WTC11 (cell line): ENCODE measurements around the gene MOSPD3. TPM values are rescaled to one million over a fixed set of nuclear protein-coding genes. Genes with fewer than 3 reads are reported as not detected.
A peak's percentile ranks its signal among the peaks of the same experiment; 100 is the strongest.

ENCODE experiments used
- ATAC-seq: fragments of 200-7000 bp; cut with Tn5 transposase; 2 replicates; pipeline ENCODE4 v1.10.0; 2021; ENCODE audit warnings: mild to moderate bottlenecking, moderate library complexity
- Bru-seq: library from RNA; stranded (reverse); fragments of 400-500 nt; gene quantifications from one replicate; lab custom pipeline; 2021; lab: Mats Ljungman, UMichigan
- CTCF ChIA-PET: fragments of 300-600 bp; sonication (Branson Sonifier 250); formaldehyde crosslinking; loops from one replicate; lab custom pipeline; 2021; ENCODE audit warnings: antibody characterized with exemption; lab: Charles Lee
- POLR2A ChIA-PET: fragments of 350-600 bp; sonication (Branson Sonifier 250); formaldehyde crosslinking; loops from one replicate; lab custom pipeline; 2021; ENCODE audit warnings: antibody characterized with exemption; lab: Charles Lee
- DNase-seq: peaks from one replicate; pipeline ENCODE4 v3.0.0; 2021; ENCODE audit warnings: low spot score
- H3K27ac Mint-ChIP-seq: 2 replicates; pipeline ENCODE4 v1.8.0; 2021; ENCODE audit warnings: mixed read lengths
- H3K27me3 Mint-ChIP-seq: 2 replicates; pipeline ENCODE4 v1.8.0; 2021; ENCODE audit warnings: low read depth, mild to moderate bottlenecking, moderate library complexity, mixed read lengths
- H3K36me3 Mint-ChIP-seq: 2 replicates; pipeline ENCODE4 v1.8.0; 2021; ENCODE audit warnings: mixed read lengths
- H3K4me1 Mint-ChIP-seq: 2 replicates; pipeline ENCODE4 v1.8.0; 2022; ENCODE audit warnings: mixed read lengths
- H3K4me3 Mint-ChIP-seq: 2 replicates; pipeline ENCODE4 v1.8.0; 2021; ENCODE audit warnings: mild to moderate bottlenecking, moderate library complexity, mixed read lengths
- H3K9me3 Mint-ChIP-seq: 2 replicates; pipeline ENCODE4 v1.8.0; 2021; ENCODE audit warnings: mixed read lengths
- ATF1 ChIP-seq: sonication (generic); formaldehyde crosslinking; IDR thresholded peaks from 2 replicates; pipeline ENCODE4 v1.8.1; 2023; ENCODE audit warnings: mild to moderate bottlenecking, moderate library complexity, missing genetic modification reagents
- CBFB ChIP-seq: sonication (generic); formaldehyde crosslinking; IDR thresholded peaks from 2 replicates; pipeline ENCODE4 v1.8.1; 2022; ENCODE audit warnings: mild to moderate bottlenecking, low read depth, missing genetic modification reagents
- ELF4 ChIP-seq: sonication (generic); formaldehyde crosslinking; IDR thresholded peaks from 2 replicates; pipeline ENCODE4 v1.8.1; 2022; ENCODE audit warnings: low read depth, mild to moderate bottlenecking, moderate library complexity, missing genetic modification reagents
- EMX1 ChIP-seq: fragments of 250-450 bp; sonication (Bioruptor Pico); IDR thresholded peaks from 2 replicates; pipeline ENCODE4 v1.8.0; 2021; ENCODE audit warnings: mild to moderate bottlenecking
- FOXK1 ChIP-seq: sonication (generic); formaldehyde crosslinking; IDR thresholded peaks from 2 replicates; pipeline ENCODE4 v1.8.0; 2022; ENCODE audit warnings: mild to moderate bottlenecking, moderate library complexity, missing genetic modification reagents
- GABPB1 ChIP-seq: sonication (generic); formaldehyde crosslinking; IDR thresholded peaks from 2 replicates; pipeline ENCODE4 v1.8.1; 2023; ENCODE audit warnings: mild to moderate bottlenecking, missing genetic modification reagents
- GRHL2 ChIP-seq: fragments of 250-450 bp; sonication (Bioruptor Pico); IDR thresholded peaks from 2 replicates; pipeline ENCODE4 v1.8.0; 2022; ENCODE audit warnings: mild to moderate bottlenecking, moderate library complexity; ENCODE audit not compliant: insufficient replicate concordance, severe bottlenecking
- NFATC4 ChIP-seq: fragments of 250-450 bp; sonication (Bioruptor Pico); IDR thresholded peaks from 2 replicates; pipeline ENCODE4 v1.9.0; 2021; ENCODE audit warnings: mild to moderate bottlenecking
- NFYB ChIP-seq: sonication (generic); formaldehyde crosslinking; conservative IDR thresholded peaks from 2 replicates; pipeline ENCODE4 v1.8.0; 2022; ENCODE audit warnings: low read depth, missing genetic modification reagents
- OVOL2 ChIP-seq: fragments of 250-450 bp; sonication (Bioruptor Pico); IDR thresholded peaks from 2 replicates; pipeline ENCODE4 v1.9.0; 2021; ENCODE audit warnings: mild to moderate bottlenecking, borderline replicate concordance
- SP1 ChIP-seq: sonication (generic); formaldehyde crosslinking; conservative IDR thresholded peaks from 2 replicates; pipeline ENCODE4 v1.8.1; 2022; ENCODE audit warnings: missing genetic modification reagents
- TEAD1 ChIP-seq: sonication (generic); formaldehyde crosslinking; IDR thresholded peaks from 2 replicates; pipeline ENCODE4 v1.8.0; 2022; ENCODE audit warnings: mild to moderate bottlenecking, missing genetic modification reagents
- ZNF317 ChIP-seq: sonication (generic); formaldehyde crosslinking; IDR thresholded peaks from 2 replicates; pipeline ENCODE4 v1.8.1; 2023; ENCODE audit warnings: low read depth, mild to moderate bottlenecking, moderate library complexity, missing genetic modification reagents, borderline replicate concordance
- ZNF396 ChIP-seq: fragments of 250-450 bp; sonication (Bioruptor Pico); IDR thresholded peaks from 2 replicates; pipeline ENCODE4 v1.8.0; 2021; ENCODE audit warnings: mild to moderate bottlenecking, moderate library complexity, borderline replicate concordance
- ZNF423 ChIP-seq: fragments of 250-450 bp; sonication (Bioruptor Pico); IDR thresholded peaks from 2 replicates; pipeline ENCODE4 v2.1.2; 2022; ENCODE audit warnings: mild to moderate bottlenecking, moderate library complexity
- long read RNA-seq, 3 experiments: library from RNA in 1 of 3; library from capped mRNA in 1 of 3; library from polyadenylated mRNA in 1 of 3; unstranded in 2 of 3; stranded (forward) in 1 of 3; transcript quantifications; one replicate each; pipeline ENCODE4 v2.0.0, GENCODE V29; 2021
- total RNA-seq: library from RNA; stranded (reverse); gene quantifications from 3 replicates; pipeline ENCODE4 v1.2.3, GENCODE V29; 2021
- TF ChIP-seq, protein P1 (sequence below): sonication (generic); formaldehyde crosslinking; IDR thresholded peaks from 2 replicates; pipeline ENCODE4 v1.8.0; 2023; ENCODE audit warnings: missing genetic modification reagents
- TF ChIP-seq, protein P2 (sequence below): sonication (generic); formaldehyde crosslinking; IDR thresholded peaks from 2 replicates; pipeline ENCODE4 v1.8.0; 2022; ENCODE audit warnings: mild to moderate bottlenecking, missing genetic modification reagents
- TF ChIP-seq, protein P3 (sequence below): sonication (generic); formaldehyde crosslinking; conservative IDR thresholded peaks from 2 replicates; pipeline ENCODE4 v1.8.1; 2022; ENCODE audit warnings: mild to moderate bottlenecking, missing genetic modification reagents
- TF ChIP-seq, protein P4 (sequence below): sonication (generic); formaldehyde crosslinking; IDR thresholded peaks from 2 replicates; pipeline ENCODE4 v1.8.1; 2022; ENCODE audit warnings: mild to moderate bottlenecking, moderate library complexity, missing genetic modification reagents

The MOSPD3 gene, protein sequence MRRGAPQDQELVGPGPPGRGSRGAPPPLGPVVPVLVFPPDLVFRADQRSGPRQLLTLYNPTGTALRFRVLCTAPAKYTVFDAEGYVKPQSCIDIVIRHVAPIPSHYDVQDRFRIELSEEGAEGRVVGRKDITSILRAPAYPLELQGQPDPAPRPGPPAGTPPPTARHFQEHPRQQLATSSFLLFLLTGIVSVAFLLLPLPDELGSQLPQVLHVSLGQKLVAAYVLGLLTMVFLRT
- total RNA-seq (21.9 to 22.4 TPM (median 22.0 TPM) in 3 replicates), Bru-seq, nascent RNA (percentile 55 among the genes with signal in this experiment)
- long read RNA-seq, experiment 1, transcript MOSPD3-203 (5 exons, 1,191 nt): major isoform, 43 of 79 reads
- long read RNA-seq, experiment 1, transcript MOSPD3-201 (6 exons, 1,053 nt): minor isoform, 19 of 79 reads
- long read RNA-seq, experiment 1, partial matches to known transcripts: 1 of 79 reads
- long read RNA-seq, experiment 1, other reads (novel, unspliced or antisense): 14 of 79 reads
- long read RNA-seq, experiment 2, transcript MOSPD3-201 (6 exons, 1,053 nt): minor isoform, 12 of 42 reads
- long read RNA-seq, experiment 2, transcript MOSPD3-203 (5 exons, 1,191 nt): major isoform, 23 of 42 reads
- long read RNA-seq, experiment 2, partial matches to known transcripts: 2 of 42 reads
- long read RNA-seq, experiment 2, other reads (novel, unspliced or antisense): 5 of 42 reads
- long read RNA-seq, experiment 3, transcript MOSPD3-203 (5 exons, 1,191 nt): major isoform, 13 of 30 reads
- long read RNA-seq, experiment 3, transcript MOSPD3-201 (6 exons, 1,053 nt): minor isoform, 11 of 30 reads
- long read RNA-seq, experiment 3, partial matches to known transcripts: 2 of 30 reads
- long read RNA-seq, experiment 3, other reads (novel, unspliced or antisense): 4 of 30 reads

DNA sequence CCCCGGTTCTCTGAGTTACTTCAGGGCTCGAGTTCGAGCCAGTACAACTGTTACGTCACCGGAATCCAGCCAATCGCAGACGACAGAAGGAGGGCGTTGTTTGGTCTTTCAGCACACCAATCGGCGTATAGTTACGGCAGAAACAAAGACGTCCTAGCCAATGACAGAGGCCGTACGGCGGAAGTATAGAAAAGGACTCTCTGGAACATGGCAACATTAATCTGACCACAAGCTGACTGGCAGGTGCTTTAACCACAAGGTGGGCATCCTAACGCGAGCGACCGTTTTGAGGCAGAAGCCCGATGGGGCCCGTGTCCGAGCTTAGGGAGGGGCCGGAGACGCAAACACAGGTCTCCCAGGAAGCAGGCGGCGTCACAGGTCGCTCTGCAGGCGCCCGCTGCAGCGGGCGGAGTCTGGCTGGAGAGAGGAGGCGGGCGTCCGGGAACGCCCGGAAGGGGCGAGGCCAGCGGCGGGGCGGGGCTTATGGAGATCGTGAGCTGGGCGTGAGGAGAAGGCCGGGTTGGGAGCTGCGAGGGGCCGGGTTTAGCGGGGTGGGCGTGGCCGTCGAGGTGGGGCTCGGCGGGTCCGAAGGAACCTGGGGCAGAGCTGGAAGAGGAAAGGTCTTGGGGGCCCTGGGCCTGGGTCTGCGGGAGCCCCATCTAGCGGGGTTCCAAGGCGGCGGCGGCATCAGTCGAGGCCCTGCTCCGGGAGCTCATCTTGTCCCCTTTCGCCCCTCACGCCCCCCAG is at the start of gene MOSPD3:
MOSPD3 (plus strand) TSS at position 558 of the 747 bp plus-strand sequence. CDS start 252 bp downstream, outside the sequence.
- Mint-ChIP-seq H3K27ac (peak within 1 kb of the TSS; percentile 100), H3K36me3 (peaks cover 10% of the 10 kb centered on the region), H3K4me1 (peaks cover 6% of the 10 kb centered on the region; the same call in 1 of the 2 replicates), H3K9me3 (no peaks in the 10 kb centered on the region), H3K27me3 (no peaks in the 10 kb centered on the region; the same call in 1 of the 2 replicates), H3K4me3 (peak within 1 kb of the TSS; percentile 94)
- CTCF ChIA-PET: interaction anchor here (0.6 to 3.8 kb wide), 44 partner anchors 9 to 240 kb away, joined by 3 to 37 read pairs (median 5); partner anchors contain the start of genes ACTL6B, AGFG2, FBXO24 and GIGYF1
- DNase-seq: peak; percentile 99
- no peak for TF ChIP-seq NFATC4 (CRISPR knock-in tag)
- TF ChIP-seq EMX1: no peak
- TF ChIP-seq ZNF317 (CRISPR knock-in tag): no peak
- TF ChIP-seq ZNF423 (CRISPR knock-in tag): no peak
- TF ChIP-seq SP1: 0 out of 2 replicates have a peak, but pooled peaks have one; percentile 31
- no peak for TF ChIP-seq GRHL2 (CRISPR knock-in tag)
- TF ChIP-seq FOXK1: peak; percentile 76
- TF ChIP-seq NFYB (CRISPR knock-in tag): peak; percentile 85
- TF ChIP-seq, protein P1, sequence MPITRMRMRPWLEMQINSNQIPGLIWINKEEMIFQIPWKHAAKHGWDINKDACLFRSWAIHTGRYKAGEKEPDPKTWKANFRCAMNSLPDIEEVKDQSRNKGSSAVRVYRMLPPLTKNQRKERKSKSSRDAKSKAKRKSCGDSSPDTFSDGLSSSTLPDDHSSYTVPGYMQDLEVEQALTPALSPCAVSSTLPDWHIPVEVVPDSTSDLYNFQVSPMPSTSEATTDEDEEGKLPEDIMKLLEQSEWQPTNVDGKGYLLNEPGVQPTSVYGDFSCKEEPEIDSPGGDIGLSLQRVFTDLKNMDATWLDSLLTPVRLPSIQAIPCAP (CRISPR knock-in tag): no peak
- TF ChIP-seq GABPB1 (CRISPR knock-in tag): no peak
- TF ChIP-seq ATF1 (CRISPR knock-in tag): no peak
- TF ChIP-seq, protein P2, sequence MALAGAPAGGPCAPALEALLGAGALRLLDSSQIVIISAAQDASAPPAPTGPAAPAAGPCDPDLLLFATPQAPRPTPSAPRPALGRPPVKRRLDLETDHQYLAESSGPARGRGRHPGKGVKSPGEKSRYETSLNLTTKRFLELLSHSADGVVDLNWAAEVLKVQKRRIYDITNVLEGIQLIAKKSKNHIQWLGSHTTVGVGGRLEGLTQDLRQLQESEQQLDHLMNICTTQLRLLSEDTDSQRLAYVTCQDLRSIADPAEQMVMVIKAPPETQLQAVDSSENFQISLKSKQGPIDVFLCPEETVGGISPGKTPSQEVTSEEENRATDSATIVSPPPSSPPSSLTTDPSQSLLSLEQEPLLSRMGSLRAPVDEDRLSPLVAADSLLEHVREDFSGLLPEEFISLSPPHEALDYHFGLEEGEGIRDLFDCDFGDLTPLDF (CRISPR knock-in tag): no peak
- no peak for TF ChIP-seq ZNF396 (CRISPR knock-in tag)
- no peak for TF ChIP-seq CBFB
- TF ChIP-seq, protein P3, sequence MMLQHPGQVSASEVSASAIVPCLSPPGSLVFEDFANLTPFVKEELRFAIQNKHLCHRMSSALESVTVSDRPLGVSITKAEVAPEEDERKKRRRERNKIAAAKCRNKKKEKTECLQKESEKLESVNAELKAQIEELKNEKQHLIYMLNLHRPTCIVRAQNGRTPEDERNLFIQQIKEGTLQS (CRISPR knock-in tag): no peak
- no peak for TF ChIP-seq TEAD1 (CRISPR knock-in tag)
- TF ChIP-seq, protein P4, sequence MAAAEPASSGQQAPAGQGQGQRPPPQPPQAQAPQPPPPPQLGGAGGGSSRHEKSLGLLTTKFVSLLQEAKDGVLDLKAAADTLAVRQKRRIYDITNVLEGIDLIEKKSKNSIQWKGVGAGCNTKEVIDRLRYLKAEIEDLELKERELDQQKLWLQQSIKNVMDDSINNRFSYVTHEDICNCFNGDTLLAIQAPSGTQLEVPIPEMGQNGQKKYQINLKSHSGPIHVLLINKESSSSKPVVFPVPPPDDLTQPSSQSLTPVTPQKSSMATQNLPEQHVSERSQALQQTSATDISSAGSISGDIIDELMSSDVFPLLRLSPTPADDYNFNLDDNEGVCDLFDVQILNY (CRISPR knock-in tag): 0 out of 2 replicates have a peak, but pooled peaks have one; percentile 31
- TF ChIP-seq OVOL2 (CRISPR knock-in tag): 0 out of 2 replicates have a peak, but pooled peaks have one; percentile 62
- TF ChIP-seq ELF4 (CRISPR knock-in tag): no peak
- POLR2A ChIA-PET: interaction anchor here (0.5 to 2.1 kb wide), 18 partner anchors 9 to 277 kb away, joined by 3 to 22 read pairs (median 5); partner anchors contain the start of genes FBXO24, GNB2, LRCH4 and PCOLCE
- ATAC-seq: peak; percentile 93
